ENCODE measurements around the gene TEKT2.

TEKT2 gene

DNA sequence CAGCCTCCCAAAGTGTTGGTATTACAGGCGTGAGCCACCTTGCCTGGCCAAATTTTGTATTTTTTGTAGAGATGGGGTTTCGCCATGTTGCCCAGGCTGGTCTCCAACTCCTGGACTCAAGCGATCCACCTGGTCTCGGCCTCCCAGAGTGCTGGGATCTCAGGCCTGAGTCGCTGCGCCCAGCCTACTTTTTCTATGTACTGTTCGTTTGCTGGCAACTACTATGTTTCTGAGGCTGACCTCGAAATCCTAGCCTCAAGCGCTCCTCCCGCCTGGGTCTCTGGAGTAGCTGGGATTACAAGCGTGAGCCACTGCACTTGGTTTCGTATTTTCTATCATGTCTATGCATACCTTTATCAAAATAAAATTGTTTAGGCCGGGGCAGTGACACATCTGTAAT lies 675 bp upstream of the TEKT2 start:
- Mint-ChIP-seq H3K27ac (no peak overlapping the region), H3K9me3 (no peaks in the 10 kb centered on the region), H3K4me3 (no peak overlapping the region), H3K36me3 (no peaks in the 10 kb centered on the region), H3K4me1 (no peaks in the 10 kb centered on the region)
- ATAC-seq (no peak), DNase-seq (ENCODE audit: low spot score in 2 of 2) (no peak)

- Mint-ChIP-seq H3K4me1 (peaks cover 5% of the 10 kb centered on the region), H3K4me3 (no peak overlapping the region), H3K9me3 (no peaks in the 10 kb centered on the region), H3K27ac (no peak overlapping the region), H3K36me3 (peaks cover 5% of the 10 kb centered on the region)
- ATAC-seq (no peak), DNase-seq (ENCODE audit: low spot score in 2 of 2) (no peak)
Measured at GRCh38 chr1:36084497-36085115, 712 bp downstream of the TEKT2 start.

DNA sequence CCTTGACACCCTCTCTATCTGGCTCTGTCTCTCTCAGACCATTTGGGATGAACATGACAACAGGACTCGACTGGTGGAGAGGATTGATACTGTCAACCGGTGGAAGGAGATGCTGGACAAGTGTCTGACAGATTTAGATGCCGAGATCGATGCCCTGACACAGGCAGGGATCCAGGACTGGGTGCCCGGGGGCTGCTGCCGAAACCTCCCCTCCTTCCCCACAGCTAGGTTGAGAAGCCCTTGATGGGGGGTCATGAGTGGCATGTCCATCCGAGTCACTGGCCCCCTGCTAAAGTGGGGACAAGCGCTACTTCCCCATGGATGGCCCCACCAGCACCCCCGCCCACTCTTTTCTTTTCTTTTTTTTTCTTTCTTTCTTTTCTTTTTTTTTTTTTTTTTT lies 1.2 kb downstream of the TEKT2 start:
- no peaks in the 10 kb centered on the region for H3K9me3 Mint-ChIP-seq
- peak in 1 of 2 donors; percentile 47 for DNase-seq (ENCODE audit: low spot score in 2 of 2)
- H3K4me1 Mint-ChIP-seq: peaks cover 10% of the 10 kb centered on the region
- no peak overlapping the region for H3K4me3 Mint-ChIP-seq
- no peak overlapping the region for H3K27ac Mint-ChIP-seq
- H3K36me3 Mint-ChIP-seq: peaks cover 10% of the 10 kb centered on the region
- no peak for ATAC-seq

DNA sequence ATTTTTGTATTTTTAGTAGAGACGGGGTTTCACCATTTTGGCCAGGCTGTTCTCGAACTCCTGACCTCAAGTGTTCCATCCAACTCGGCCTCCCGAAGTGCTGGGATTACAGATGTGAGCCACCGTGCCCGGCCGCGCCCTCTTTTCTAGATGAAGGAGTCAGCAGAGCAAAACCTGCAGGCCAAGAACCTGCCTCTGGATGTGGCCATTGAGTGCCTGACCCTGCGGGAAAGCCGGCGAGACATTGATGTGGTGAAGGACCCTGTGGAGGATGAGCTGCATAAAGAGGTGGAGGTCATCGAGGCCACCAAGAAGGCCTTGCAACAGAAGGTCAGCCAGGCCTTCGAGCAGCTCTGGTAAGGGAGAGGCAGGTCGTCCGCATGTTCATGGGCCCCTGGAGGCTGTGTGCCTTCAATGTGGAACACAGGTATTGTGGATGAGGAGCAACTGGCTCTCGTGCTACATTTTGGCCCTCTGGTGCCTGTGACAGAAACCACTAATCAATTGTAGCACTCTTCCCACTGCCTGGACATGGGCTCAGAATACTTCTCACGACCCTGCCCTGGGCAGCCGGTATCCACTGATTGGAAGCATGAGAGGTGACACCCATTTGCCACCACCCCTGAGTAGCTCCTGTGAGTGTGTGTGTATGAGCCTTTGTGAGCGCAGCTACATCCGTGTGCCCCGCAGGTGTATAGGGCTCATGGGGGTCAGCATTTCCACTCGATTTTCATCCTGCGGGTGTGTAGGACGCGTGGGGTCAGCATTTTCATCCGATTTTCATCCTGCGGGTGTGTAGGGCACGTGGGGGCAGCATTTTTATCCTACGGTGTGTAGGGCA lies 2.0 kb downstream of the TEKT2 start:
- H3K4me1 Mint-ChIP-seq: peaks cover 12% of the 10 kb centered on the region
- no peak overlapping the region for H3K4me3 Mint-ChIP-seq
- ATAC-seq (no peak), DNase-seq (ENCODE audit: low spot score in 2 of 2) (peak in 1 of 2 donors; percentile 42)
- peaks cover 18% of the 10 kb centered on the region for H3K36me3 Mint-ChIP-seq
- H3K27ac Mint-ChIP-seq: no peak overlapping the region
- no peaks in the 10 kb centered on the region for H3K9me3 Mint-ChIP-seq

- H3K9me3 Mint-ChIP-seq: no peaks in the 10 kb centered on the region
Measured at GRCh38 chr1:36086529-36087232, 2.8 kb downstream of the TEKT2 start.

GRCh38 chr1:36087233-36088123 lies 3.6 kb downstream of the TEKT2 start:
- Mint-ChIP-seq H3K4me1 (peaks cover 20% of the 10 kb centered on the region), H3K9me3 (no peaks in the 10 kb centered on the region), H3K4me3 (peak overlapping the region; percentile 92), H3K27ac (peak overlapping the region; percentile 96), H3K36me3 (peaks cover 34% of the 10 kb centered on the region)
- ATAC-seq: no peak
- DNase-seq (ENCODE audit: low spot score in 2 of 2): peak in 1 of 2 donors; percentile 49

More at GRCh38 chr1:36086529-36087232, 2.8 kb downstream of the TEKT2 start:
- Mint-ChIP-seq H3K4me3 (peak overlapping the region; percentile 35), H3K4me1 (peaks cover 18% of the 10 kb centered on the region), H3K27ac (peak overlapping the region; percentile 70), H3K36me3 (peaks cover 26% of the 10 kb centered on the region)
- peak in 1 of 2 donors; percentile 46 for DNase-seq (ENCODE audit: low spot score in 2 of 2)
- ATAC-seq: no peak

GRCh38 chr1:36088265-36088576 lies 4.3 kb downstream of the TEKT2 start:
- ATAC-seq (peak; percentile 33), DNase-seq (ENCODE audit: low spot score in 2 of 2) (no peak)
- Mint-ChIP-seq H3K27ac (peak overlapping the region; percentile 96), H3K36me3 (peaks cover 41% of the 10 kb centered on the region), H3K4me1 (peaks cover 20% of the 10 kb centered on the region), H3K4me3 (peak overlapping the region; percentile 92), H3K9me3 (no peaks in the 10 kb centered on the region)

DNA sequence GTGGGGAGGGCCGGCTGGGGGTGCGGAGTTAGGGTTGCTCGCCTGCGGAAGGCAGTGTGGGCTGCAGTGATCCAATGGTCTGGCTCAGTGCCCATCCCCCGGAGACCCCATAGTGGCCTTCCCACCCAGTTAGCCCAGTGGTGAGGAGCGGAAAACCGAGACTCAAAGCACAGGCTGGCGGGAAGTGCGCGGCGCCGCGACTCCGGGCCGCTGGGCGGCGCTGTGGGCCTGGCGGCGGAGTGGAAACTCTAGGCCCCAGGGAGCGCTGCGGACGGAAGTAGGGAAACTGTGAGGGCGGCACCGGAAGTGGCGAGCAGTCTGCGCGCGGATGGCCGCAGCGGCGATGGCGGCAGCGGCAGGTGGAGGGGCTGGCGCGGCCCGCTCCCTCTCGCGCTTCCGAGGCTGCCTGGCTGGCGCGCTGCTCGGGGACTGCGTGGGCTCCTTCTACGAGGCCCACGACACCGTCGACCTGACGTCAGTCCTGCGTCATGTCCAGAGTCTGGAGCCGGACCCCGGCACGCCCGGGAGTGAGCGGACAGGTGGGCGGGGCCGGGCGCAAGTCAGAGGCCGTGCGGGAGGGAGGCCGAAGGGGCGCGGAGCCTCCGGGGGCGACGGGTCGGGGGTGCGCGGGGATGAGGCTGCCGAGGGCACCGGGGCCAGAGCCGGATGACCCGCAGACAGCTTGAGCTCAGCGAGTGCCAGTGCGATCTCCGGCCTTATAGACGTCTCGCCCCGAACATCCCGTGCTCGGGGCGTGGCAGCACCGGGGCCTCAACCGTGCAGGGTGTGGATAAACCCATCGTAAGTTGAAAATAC lies 4.9 kb downstream of the TEKT2 start, which contains the start of gene ADPRS:
ADPRS (plus strand) TSS at position 316 of the 816 bp plus-strand sequence; CDS start at position 329, 13 bp downstream.
- peak; percentile 91 to 96 for DNase-seq (ENCODE audit: low spot score in 2 of 2)
- Mint-ChIP-seq H3K27ac (peak within 1 kb of the TSS; percentile 96), H3K9me3 (no peaks in the 10 kb centered on the region), H3K4me3 (peak within 1 kb of the TSS; percentile 92), H3K4me1 (peaks cover 20% of the 10 kb centered on the region), H3K36me3 (peaks cover 47% of the 10 kb centered on the region)
- ATAC-seq: peak; percentile 91

DNA sequence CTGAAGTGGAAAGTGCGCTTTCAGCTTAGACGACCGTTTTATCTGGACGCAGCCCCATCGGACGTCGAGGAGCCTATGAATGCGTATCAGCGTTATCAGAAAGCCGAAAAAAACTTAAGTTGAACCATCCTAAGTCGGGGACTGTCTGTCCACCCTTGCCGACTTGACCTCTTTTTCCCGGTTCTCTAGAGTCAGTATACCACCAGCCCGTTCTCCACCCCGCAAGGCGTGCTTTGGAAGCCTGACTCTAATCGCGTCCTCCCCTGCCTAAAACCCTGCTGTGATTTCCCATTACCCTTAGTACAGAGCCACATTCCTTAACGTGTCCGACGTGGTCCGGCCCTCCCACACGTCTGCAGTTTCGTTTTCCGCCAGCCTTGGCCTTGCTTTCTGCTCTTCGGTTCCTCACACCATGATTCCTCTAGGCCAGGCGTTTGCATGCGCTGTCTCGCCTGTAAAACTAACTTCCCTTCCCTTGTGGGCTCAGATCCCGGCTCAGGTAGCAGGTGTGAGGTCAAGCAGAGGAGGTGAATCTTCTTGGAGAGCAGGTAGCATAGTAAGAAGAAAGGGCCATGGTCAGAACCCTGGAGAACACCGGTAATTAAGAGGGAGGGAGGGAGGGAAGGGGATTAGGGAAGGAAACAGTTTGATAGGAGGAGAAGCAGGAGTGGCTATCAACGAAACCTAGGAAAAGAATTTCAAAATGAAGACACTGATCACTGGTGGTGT lies 5.7 kb downstream of the TEKT2 start:
- peak overlapping the region; percentile 96 for H3K27ac Mint-ChIP-seq
- DNase-seq (ENCODE audit: low spot score in 2 of 2) (no peak), ATAC-seq (no peak)
- peaks cover 54% of the 10 kb centered on the region for H3K36me3 Mint-ChIP-seq
- peak overlapping the region; percentile 92 for H3K4me3 Mint-ChIP-seq
- H3K4me1 Mint-ChIP-seq: peaks cover 20% of the 10 kb centered on the region
- H3K9me3 Mint-ChIP-seq: no peaks in the 10 kb centered on the region

GRCh38 chr1:36091141-36091540 lies 7.2 kb downstream of the TEKT2 start:
- peaks cover 70% of the 10 kb centered on the region for H3K36me3 Mint-ChIP-seq
- DNase-seq (ENCODE audit: low spot score in 2 of 2) (no peak), ATAC-seq (no peak)
- peak overlapping the region; percentile 43 for H3K27ac Mint-ChIP-seq
- H3K4me3 Mint-ChIP-seq: no peak overlapping the region
- no peaks in the 10 kb centered on the region for H3K9me3 Mint-ChIP-seq
- peaks cover 20% of the 10 kb centered on the region for H3K4me1 Mint-ChIP-seq

GRCh38 chr1:36091698-36092097 lies 7.8 kb downstream of the TEKT2 start:
- H3K4me3 Mint-ChIP-seq: no peak overlapping the region
- no peaks in the 10 kb centered on the region for H3K9me3 Mint-ChIP-seq
- no peak for ATAC-seq
- H3K36me3 Mint-ChIP-seq: peaks cover 76% of the 10 kb centered on the region
- H3K4me1 Mint-ChIP-seq: peaks cover 20% of the 10 kb centered on the region
- DNase-seq (ENCODE audit: low spot score in 2 of 2): no peak
- H3K27ac Mint-ChIP-seq: peak overlapping the region; percentile 43

- DNase-seq (ENCODE audit: low spot score in 2 of 2) (no peak), ATAC-seq (no peak)
- H3K36me3 Mint-ChIP-seq: peaks cover 78% of the 10 kb centered on the region
- no peak overlapping the region for H3K4me3 Mint-ChIP-seq
- peaks cover 20% of the 10 kb centered on the region for H3K4me1 Mint-ChIP-seq
- H3K9me3 Mint-ChIP-seq: no peaks in the 10 kb centered on the region
- no peak overlapping the region for H3K27ac Mint-ChIP-seq
Measured at GRCh38 chr1:36092166-36092797, 8.4 kb downstream of the TEKT2 start.

DNA sequence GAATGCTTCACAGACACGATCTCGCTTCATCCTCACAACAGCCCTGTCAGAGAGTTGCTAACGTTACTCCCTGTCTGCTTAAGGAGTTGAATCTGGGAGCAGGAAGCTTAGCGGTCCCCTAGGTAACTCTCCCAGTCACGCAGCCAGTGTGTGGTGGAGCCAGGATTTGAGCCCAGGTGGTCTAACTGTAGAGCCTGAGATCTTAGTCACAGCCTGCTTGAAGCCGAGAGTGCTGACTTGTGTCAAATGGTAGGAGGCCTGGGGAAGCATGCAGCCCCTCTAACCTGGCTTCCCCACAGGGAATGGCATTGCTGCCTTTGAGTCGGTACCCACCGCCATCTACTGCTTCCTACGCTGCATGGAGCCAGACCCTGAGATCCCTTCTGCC lies 8.9 kb downstream of the TEKT2 start:
- H3K27ac Mint-ChIP-seq: peak overlapping the region; percentile 71
- DNase-seq (ENCODE audit: low spot score in 2 of 2) (no peak), ATAC-seq (no peak)
- H3K4me3 Mint-ChIP-seq: no peak overlapping the region
- H3K4me1 Mint-ChIP-seq: peaks cover 20% of the 10 kb centered on the region
- no peaks in the 10 kb centered on the region for H3K9me3 Mint-ChIP-seq
- peaks cover 78% of the 10 kb centered on the region for H3K36me3 Mint-ChIP-seq
